ENCODE measurements around the gene RPL41. TPM values are rescaled to one million over a fixed set of nuclear protein-coding genes. Genes with fewer than 3 reads are reported as not detected.

Gene RPL41
- total RNA-seq, 1 donor, result 2,844 TPM

DNA sequence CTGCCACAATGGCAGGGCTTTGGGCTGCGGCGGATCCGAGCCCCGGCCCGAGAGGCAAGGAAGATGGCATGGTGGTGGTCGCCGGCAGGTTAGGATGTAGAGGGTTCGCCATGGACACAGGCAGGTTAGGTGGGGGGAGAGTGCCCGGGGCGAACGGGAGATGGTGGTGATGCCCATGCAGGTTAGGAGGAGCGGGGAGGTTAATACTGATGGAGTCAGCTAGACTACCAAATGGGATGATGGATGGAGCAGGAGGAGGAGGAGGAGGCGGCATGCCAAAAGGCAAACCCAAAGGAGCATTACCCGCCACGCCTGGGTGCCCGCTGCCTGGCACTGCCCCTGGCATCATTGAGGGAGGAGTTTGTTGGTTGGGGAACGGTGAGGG is 47.9 kb downstream of the RPL41 start:
- Histone ChIP-seq H3K9me3 (ENCODE audit: low read depth, low read length) (no peaks in the 10 kb centered on the region), H3K4me2 (ENCODE audit: insufficient read depth, low read length) (no peak overlapping the region), H2AFZ (ENCODE audit: low read length) (no peak overlapping the region), H3K4me1 (ENCODE audit: insufficient read depth, low read length) (peaks cover 19% of the 10 kb centered on the region), H3K36me3 (ENCODE audit: insufficient read depth, low read length) (peaks cover 78% of the 10 kb centered on the region), H3K4me3 (ENCODE audit: insufficient read depth, low read length) (no peak overlapping the region), H3K79me2 (ENCODE audit: insufficient read depth, low read length) (peaks cover 27% of the 10 kb centered on the region), H4K20me1 (ENCODE audit: insufficient read depth, low read length) (peaks cover 38% of the 10 kb centered on the region), H3K27me3 (ENCODE audit: insufficient read depth, low read length) (no peaks in the 10 kb centered on the region), H3K27ac (ENCODE audit: low read depth, low read length) (no peak overlapping the region)
- TF ChIP-seq CTCF (IDR thresholded peaks at IDR 0.05; ENCODE audit: extremely low read depth, low read depth, low read length), result no peak
- DNase-seq (ENCODE audit: insufficient read length, low spot score, missing footprints), result no peak

DNA sequence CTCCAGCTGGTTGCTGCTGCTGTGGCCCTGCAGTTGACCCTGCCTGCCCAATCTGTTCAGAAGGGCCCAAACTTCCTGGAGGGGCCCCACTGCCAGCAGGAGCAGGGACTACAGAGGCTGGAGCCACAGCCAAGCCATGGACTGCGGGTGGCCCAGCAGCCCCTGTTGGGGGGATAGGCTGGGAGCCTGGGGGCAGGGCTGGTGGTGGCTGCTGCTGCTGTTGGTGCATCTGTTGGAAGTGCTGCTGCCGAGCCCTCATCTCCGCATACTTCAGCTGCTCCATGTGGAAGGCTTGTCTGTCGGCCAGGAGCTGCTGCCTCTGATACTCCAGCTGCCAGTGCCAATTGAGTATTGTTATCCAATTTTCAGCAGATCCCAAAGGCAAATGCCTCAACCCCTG is 48.9 kb downstream of the RPL41 start:
- peaks cover 17% of the 10 kb centered on the region for H3K79me2 ChIP-seq (ENCODE audit: insufficient read depth, low read length)
- H4K20me1 ChIP-seq (ENCODE audit: insufficient read depth, low read length), result peaks cover 27% of the 10 kb centered on the region
- peaks cover 78% of the 10 kb centered on the region for H3K36me3 ChIP-seq (ENCODE audit: insufficient read depth, low read length)
- DNase-seq (ENCODE audit: insufficient read length, low spot score, missing footprints), result no peak
- peaks cover 9% of the 10 kb centered on the region for H3K4me1 ChIP-seq (ENCODE audit: insufficient read depth, low read length)
- no peak overlapping the region for H2AFZ ChIP-seq (ENCODE audit: low read length)
- no peaks in the 10 kb centered on the region for H3K27me3 ChIP-seq (ENCODE audit: insufficient read depth, low read length)
- no peak overlapping the region for H3K27ac ChIP-seq (ENCODE audit: low read depth, low read length)
- H3K4me2 ChIP-seq (ENCODE audit: insufficient read depth, low read length), result no peak overlapping the region
- TF ChIP-seq CTCF (IDR thresholded peaks at IDR 0.05; ENCODE audit: extremely low read depth, low read depth, low read length), result no peak
- no peak overlapping the region for H3K4me3 ChIP-seq (ENCODE audit: insufficient read depth, low read length)
- H3K9me3 ChIP-seq (ENCODE audit: low read depth, low read length), result no peaks in the 10 kb centered on the region

Other genes starting within 250 kb of the RPL41 start
- 25.0 and 31.5 TPM in 2 replicates for gene PYM1, start 188.7 kb upstream of the RPL41 start, total RNA-seq
- gene DGKA, start 185.5 kb upstream of the RPL41 start, total RNA-seq, result 32.6 and 36.5 TPM in 2 replicates
- gene PMEL, start 150.6 kb upstream of the RPL41 start, total RNA-seq, result 0.59 and 0.72 TPM in 2 replicates
- gene CDK2, start 149.8 kb upstream of the RPL41 start, total RNA-seq, result 13.0 and 13.4 TPM in 2 replicates
- gene RAB5B, start 142.6 kb upstream of the RPL41 start, total RNA-seq, result 82.9 and 87.5 TPM in 2 replicates
- 12.3 and 13.0 TPM in 2 replicates for gene SUOX, start 119.4 kb upstream of the RPL41 start, total RNA-seq
- 1.2 and 2.5 TPM in 2 replicates for gene IKZF4, start 95.6 kb upstream of the RPL41 start, total RNA-seq
- gene RPS26, start 74.7 kb upstream of the RPL41 start, total RNA-seq, result 162 and 459 TPM in 2 replicates
- 1.1 and 2.4 TPM in 2 replicates for gene ERBB3, start 36.5 kb upstream of the RPL41 start, total RNA-seq
- 99.0 and 115 TPM in 2 replicates for gene PA2G4, start 12.1 kb upstream of the RPL41 start, total RNA-seq
- gene ZC3H10, start 1.6 kb downstream of the RPL41 start, total RNA-seq, result 9.0 and 10.6 TPM in 2 replicates
- 239 and 304 TPM in 2 replicates for gene ESYT1, start 11.6 kb downstream of the RPL41 start, total RNA-seq
- 49.8 and 53.9 TPM in 2 replicates for gene MYL6B, start 36.0 kb downstream of the RPL41 start, total RNA-seq
- gene MYL6, start 41.7 kb downstream of the RPL41 start, total RNA-seq, result 848 and 873 TPM in 2 replicates
- gene SMARCC2, start 72.8 kb downstream of the RPL41 start, total RNA-seq, result 65.9 and 70.4 TPM in 2 replicates
- gene RNF41, start 105.3 kb downstream of the RPL41 start, total RNA-seq, result 155 and 159 TPM in 2 replicates
- 26.8 and 27.4 TPM in 2 replicates for gene NABP2, start 107.7 kb downstream of the RPL41 start, total RNA-seq
- not detected in 2 replicates for gene SLC39A5, start 113.4 kb downstream of the RPL41 start, total RNA-seq
- 17.7 and 18.8 TPM in 2 replicates for gene ANKRD52, start 141.8 kb downstream of the RPL41 start, total RNA-seq
- 10.1 and 14.4 TPM in 2 replicates for gene COQ10A, start 150.3 kb downstream of the RPL41 start, total RNA-seq
- gene CS, start 183.7 kb downstream of the RPL41 start, total RNA-seq, result 106 and 114 TPM in 2 replicates
- 82.5 and 83.7 TPM in 2 replicates for gene CNPY2, start 199.4 kb downstream of the RPL41 start, total RNA-seq
- 10.5 and 19.2 TPM in 2 replicates for gene PAN2, start 217.4 kb downstream of the RPL41 start, total RNA-seq
- gene IL23A, start 222.3 kb downstream of the RPL41 start, total RNA-seq, result not detected in 2 replicates
- 567 and 652 TPM in 2 replicates for gene STAT2, start 243.5 kb downstream of the RPL41 start, total RNA-seq
- gene APOF, start 246.2 kb downstream of the RPL41 start, total RNA-seq, result not detected in 2 replicates

Measured in osteoblast (primary cell).